Activated CD4-positive, alpha-beta T cell treated with anti-CD3 and anti-CD28 coated beads for 24 hours (primary cell): Measurements from ENCODE around the gene SEMA3D.
A peak's percentile ranks its signal among the peaks of the same experiment; 100 is the strongest.

ENCODE experiments used
- DNase-seq, 2 donors: peaks; one replicate each; pipeline ENCODE4 v3.0.0-alpha.2; 2020; ENCODE audit warnings: low read depth in 2 of 2

Gene SEMA3D

DNA sequence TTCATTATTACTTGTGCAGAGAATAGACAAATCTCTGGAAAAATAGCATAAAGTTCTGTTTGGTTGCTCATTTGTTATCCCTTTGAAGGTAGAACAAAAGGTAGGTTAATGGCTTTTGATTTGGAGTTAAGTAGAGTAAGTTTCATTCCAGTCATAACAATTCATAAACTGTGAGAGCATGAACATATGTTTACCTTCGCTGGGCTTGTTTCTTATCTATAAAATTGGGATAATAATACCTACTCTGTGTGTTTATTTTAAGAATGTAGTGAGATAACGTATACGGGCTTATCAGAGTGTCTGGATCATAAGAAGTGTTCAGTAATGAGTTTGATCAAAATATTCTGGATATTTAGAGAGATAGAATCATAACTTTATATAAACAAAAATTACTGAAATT lies 155.4 kb downstream of the SEMA3D start:
- DNase-seq: no peak

DNA sequence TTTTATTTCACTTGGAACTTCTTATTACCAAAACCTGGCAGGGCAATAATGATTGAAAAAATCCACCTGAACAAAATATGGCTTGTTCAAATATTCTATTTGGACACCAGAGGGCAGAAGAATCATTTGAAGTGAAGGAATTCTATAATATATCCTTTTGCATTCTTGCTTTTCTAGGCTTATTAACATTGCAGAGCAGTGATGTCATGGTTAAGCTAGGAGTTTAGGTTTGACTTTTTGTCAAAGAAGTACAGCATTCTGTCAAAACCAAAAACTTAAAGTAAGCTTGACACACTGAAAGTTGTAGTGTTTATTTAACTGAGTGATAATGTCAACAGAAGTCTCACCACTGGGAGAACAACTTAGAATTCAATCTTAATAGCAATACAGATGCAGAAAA lies 156.0 kb downstream of the SEMA3D start:
- no peak for DNase-seq

- no peak for DNase-seq
Measured at GRCh38 chr7:85025312-85025756, 161.5 kb downstream of the SEMA3D start.

- DNase-seq: no peak
Measured at GRCh38 chr7:85023916-85024315, 162.9 kb downstream of the SEMA3D start.

- DNase-seq: peak in 1 of 2 donors; percentile 29
Measured at GRCh38 chr7:85023066-85023712, 163.7 kb downstream of the SEMA3D start.

DNA sequence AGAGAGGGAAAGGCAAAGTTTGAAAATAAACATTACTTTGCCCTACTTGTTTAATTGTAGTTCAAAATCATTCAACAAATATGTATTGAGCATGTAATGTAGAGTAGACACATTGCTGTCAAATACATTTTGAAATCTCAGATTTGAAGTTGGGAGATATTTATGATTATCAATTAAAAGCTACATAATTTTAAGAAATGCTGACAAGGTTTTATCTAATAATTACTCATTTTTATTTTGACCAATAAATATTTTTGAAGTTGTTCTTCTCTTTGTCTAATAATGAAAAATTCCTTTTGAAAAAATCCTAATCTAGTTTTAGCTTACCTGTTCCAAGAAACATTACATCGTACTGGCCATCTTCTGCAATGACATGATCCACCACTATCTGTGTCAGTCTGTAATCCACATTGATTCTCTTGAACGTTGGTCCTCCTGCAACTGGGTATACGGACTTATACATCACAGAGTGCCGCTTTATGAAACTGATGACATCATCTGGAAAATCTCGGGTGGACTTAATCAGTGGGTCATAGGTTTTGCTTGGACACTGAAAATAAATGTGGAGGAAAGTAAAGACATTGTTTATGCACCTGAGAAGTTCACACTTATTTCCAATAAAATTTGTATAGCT lies 164.7 kb downstream of the SEMA3D start:
- DNase-seq: no peak

DNA sequence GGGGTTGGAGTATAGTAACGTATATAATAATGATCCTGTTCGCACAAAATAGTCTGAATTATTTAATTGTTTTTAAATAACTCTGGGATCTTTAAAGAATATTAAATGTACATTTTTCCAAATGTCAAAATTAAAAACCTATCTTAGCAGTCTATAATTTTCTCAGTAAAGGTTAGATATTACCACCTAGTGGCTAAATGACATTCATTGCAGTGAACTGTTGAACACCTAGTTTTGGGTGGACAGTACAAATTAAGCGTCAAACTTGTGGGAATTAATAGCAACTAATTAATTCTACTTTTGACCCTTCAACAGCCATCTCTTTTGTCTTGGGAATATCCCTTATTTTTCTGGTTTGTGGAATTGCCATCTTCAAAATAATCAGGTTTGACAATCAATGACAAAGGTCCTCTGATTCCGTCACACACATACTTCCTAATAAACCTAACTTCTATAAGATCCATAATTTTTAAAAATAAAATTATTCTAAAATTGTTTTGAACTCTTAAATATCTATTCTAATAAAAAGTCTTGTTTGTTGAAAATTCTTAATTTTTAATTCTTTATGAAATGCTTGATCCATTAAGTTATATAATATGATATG lies 165.7 kb downstream of the SEMA3D start:
- no peak for DNase-seq

DNA sequence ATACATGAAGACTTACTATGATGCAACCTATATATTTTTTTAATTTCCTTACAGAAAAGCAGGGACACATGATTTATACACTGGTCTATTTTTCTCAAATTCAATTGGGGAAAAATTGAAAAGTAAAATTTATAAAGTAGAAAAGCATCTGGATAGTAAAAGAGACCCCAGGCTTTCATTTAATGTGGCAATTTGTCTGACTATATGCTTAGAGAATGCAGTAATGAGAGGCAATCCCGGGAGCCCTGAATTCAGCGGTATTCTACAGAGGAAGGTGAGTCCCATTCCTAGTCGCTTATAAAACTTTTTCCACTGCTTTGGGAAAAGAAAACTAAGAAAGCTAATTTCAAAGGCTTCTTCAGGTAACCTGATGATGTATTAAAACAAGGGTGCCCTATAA lies 167.1 kb downstream of the SEMA3D start:
- DNase-seq: no peak

DNA sequence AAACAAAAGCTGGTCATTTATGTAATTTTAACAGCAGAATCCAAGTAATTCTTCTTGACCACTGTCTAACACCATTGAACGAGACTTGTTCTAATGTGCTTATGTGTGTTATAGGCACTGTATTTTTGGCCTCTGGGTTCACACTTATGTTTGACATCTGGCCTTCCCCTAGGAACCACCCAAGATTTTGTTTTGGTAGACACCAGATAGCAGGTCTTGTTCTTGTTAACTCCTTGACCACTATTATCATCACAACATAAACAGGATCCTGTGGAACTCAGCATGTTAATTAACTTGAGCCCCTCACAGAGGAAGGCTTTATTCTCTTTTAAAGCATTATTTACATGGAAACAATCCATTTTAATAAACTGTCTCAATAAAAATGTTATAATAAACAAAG lies 167.7 kb downstream of the SEMA3D start:
- no peak for DNase-seq

GRCh38 chr7:85018498-85018897 lies 168.4 kb downstream of the SEMA3D start:
- no peak for DNase-seq

DNA sequence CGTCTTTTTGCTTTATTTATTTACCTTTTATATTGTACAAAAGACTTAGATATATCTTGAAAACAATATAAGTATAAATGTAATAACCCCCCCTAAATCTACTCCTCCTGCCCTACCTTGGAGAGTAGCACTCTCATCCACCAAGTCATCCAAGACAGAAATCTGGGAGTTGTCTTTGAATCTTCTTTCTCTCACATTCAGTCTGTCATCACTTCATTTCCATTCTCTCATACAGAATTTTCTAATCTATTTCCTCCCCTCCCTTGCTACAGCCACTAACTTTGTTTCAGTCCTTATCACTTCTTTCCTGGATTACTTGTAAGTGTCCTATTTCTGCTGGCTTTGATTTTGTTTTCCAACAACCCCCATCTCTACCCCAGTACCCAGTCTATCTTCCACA lies 170.6 kb downstream of the SEMA3D start:
- no peak for DNase-seq

DNA sequence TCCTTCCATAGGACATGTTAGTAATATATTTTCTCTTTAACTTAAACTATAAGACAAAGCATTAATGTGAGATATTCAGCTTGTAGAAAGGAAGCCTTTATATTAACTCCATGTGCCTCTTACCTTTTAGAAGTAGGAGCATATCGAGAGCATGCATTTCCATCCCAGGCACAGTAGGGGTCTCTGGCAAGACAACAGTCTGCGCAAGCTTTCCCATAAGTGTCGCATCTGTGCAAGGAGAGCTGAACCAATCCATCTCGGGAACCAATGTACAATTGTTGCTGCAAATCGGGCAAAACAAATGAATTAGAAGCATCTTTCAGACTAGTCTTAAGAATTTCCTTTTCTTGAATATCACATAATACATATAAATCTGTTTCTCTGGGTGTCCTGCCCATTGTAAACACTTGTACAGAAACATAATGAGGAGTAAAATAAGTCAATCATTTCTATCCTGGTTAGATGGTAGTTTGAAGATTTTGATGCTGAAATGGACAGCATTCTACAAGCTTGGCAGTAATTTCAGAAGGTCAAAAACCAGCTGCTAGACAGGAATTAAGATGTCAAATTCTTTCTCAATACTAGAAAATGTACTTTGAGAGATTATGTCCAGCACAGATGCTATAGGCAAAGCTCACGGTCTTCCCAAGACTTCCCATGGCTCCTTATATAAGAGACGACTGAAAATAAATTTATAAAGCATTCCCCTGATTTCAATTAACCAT lies 171.8 kb downstream of the SEMA3D start:
- no peak for DNase-seq

GRCh38 chr7:85011127-85011526 lies 175.7 kb downstream of the SEMA3D start:
- no peak for DNase-seq

DNA sequence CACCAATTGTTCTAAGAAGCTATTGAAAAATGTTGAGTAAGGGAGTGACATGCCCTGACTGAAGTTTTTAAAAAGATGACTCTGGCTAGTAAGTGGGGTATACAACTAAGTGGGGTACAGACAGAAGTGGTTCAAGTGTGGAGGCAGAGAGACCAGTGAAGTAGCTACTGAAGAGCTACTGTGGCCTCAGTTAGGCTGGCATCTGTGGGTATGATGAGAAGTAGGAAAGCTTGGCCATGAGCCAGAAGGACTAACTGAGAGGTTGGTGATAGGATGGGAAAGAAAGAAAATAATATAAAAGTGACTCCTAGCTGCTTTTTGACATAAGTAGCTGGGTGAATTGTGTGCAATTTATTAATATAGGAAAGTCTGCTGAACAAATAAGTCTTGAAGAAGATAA lies 176.6 kb downstream of the SEMA3D start:
- no peak for DNase-seq

DNA sequence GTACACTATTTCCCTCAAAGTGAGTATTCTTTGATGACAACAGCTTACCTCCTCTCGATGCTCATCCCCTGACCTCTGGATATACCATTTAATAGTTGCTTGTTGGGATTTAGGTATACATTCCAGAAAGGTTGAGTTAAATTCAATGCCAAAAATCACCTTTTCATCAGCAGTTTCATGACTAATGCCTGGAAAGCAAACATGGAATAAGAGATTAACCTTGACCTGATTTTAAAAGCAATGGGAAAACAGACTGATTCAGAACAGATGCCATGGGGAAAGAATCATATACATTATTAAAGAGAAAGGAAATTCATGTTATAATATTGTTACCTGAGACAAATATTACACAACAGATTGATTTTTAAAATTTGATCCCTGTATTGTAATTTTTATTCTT lies 180.1 kb downstream of the SEMA3D start:
- no peak for DNase-seq

GRCh38 chr7:85004402-85004801 lies 182.5 kb downstream of the SEMA3D start:
- DNase-seq: no peak

DNA sequence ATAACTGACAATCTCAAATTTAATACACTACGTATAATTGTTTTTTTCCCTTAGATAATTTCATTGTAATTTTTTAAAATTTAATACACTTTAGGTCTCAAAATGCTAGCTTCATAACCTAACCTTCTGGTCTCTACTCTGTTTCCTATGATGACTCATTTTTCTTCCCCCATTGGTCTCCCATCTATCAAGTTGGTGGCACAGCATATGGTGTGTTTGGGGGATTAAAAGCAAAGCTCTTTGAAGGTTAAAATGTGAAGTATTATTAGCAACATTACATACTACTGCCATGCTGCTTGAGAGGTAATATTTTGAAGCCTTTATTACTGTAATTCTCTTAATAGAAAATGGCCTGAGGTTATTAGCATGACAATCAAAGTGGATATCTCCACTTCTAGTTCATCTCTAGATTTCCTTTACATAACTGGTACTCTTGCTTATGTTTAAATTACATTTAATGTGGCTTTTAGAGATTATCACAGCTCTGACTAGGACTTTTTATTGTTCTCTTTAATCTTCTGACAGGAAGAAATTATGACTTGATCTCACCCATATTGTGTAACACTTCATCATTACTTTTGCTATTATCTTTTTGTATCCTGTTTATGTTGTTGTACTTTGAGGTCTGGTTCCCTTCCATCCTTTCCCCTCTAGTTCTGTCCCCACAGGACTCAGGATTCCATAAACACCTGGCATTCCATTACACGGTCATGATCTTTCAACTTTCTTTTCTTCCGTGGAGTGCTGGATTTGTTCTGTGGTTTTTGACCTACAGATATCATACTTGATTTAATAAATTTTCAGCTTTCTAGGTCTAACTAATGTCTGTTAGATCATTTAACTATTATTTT lies 185.1 kb downstream of the SEMA3D start:
- DNase-seq: no peak

- DNase-seq: no peak
Measured at GRCh38 chr7:85000735-85001350, 186.0 kb downstream of the SEMA3D start.

GRCh38 chr7:84999450-84999849 lies 187.4 kb downstream of the SEMA3D start:
- no peak for DNase-seq

GRCh38 chr7:84998665-84999064 lies 188.2 kb downstream of the SEMA3D start:
- DNase-seq: no peak

DNA sequence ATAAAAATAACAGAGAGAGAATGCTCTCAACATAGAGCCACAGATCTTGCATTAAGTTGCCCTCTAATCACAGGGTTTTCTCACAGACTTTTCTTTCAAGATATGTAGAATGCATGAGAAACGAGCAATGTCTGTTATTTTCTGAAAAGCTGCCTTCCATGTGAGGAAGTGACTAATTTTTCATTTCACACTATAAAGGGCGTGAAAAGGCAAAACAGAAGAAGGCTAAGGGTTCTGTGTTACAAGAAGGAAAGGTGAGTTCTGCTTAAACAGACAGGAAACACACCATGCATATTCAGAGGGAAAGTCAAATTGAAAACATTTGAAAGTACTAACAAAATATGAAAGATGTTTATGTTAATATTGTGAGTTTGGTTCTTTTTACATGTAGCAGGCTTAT lies 189.2 kb downstream of the SEMA3D start:
- DNase-seq: no peak
